Panc1 (cell line): ENCODE measurements around the gene PSD4. TPM values are rescaled to one million over a fixed set of nuclear protein-coding genes. Genes with fewer than 3 reads are reported as not detected.

Experiments used
- ATAC-seq: fragments of 200-7000 bp; cut with Tn5 transposase; 2 replicates; pipeline ENCODE4 v1.9.1; 2020; ENCODE audit warnings: mild to moderate bottlenecking, moderate library complexity
- BruUV-seq: library from RNA; stranded (reverse); fragments of 400-500 nt; replicated peaks from 2 replicates; lab custom pipeline; 2021; lab: Mats Ljungman, UMichigan
- CTCF ChIA-PET: fragments of 300-600 bp; sonication (Branson Sonifier 250); formaldehyde crosslinking; loops from one replicate; lab custom pipeline; 2022; ENCODE audit warnings: antibody characterized with exemption; lab: Charles Lee
- POLR2A ChIA-PET: fragments of 300-600 bp; sonication (Branson Sonifier 250); formaldehyde crosslinking; loops from one replicate; lab custom pipeline; 2022; ENCODE audit warnings: antibody characterized with exemption; lab: Charles Lee
- DNase-seq: peaks from one replicate; pipeline ENCODE4 v3.0.0-alpha.2; 2010; ENCODE audit warnings: low read depth, low spot score
- H3K27ac ChIP-seq: 2 replicates; pipeline ENCODE4 v1.5.1; 2011; ENCODE audit warnings: mild to moderate bottlenecking, low read length, inconsistent platforms
- H3K27me3 ChIP-seq: fragments of 200-500 bp; sonication (Bioruptor generic); 2 replicates; pipeline ENCODE4 v1.6.0; 2014; ENCODE audit warnings: low read length, inconsistent platforms; ENCODE audit not compliant: control insufficient read depth, insufficient read depth
- H3K36me3 ChIP-seq: fragments of 200-500 bp; sonication (Bioruptor generic); 2 replicates; pipeline ENCODE4 v1.5.1; 2014; ENCODE audit warnings: inconsistent platforms, mild to moderate bottlenecking, low read length, moderate library complexity; ENCODE audit not compliant: control insufficient read depth, insufficient read depth
- H3K4me1 ChIP-seq: 2 replicates; pipeline ENCODE4 v1.5.1; 2011; ENCODE audit warnings: inconsistent platforms, mild to moderate bottlenecking, low read length, moderate library complexity; ENCODE audit not compliant: control insufficient read depth, insufficient read depth
- H3K4me3 ChIP-seq, 2 experiments: 2 replicates each; pipeline ENCODE4 v1.5.1; 2011 to 2012; ENCODE audit warnings: low read depth in 2 of 2, low read length in 2 of 2, mild to moderate bottlenecking in 2 of 2, inconsistent platforms in 1 of 2, moderate library complexity in 1 of 2
- H3K9me3 ChIP-seq: fragments of 200-500 bp; sonication (Bioruptor generic); 2 replicates; pipeline ENCODE4 v1.5.1; 2014; ENCODE audit warnings: low read depth, mild to moderate bottlenecking, inconsistent platforms, low read length, moderate library complexity; ENCODE audit not compliant: control insufficient read depth, insufficient read depth
- CTCF ChIP-seq: fragments of 450-650 bp; IDR thresholded peaks from 2 replicates; pipeline ENCODE4 v1.5.1; 2017; ENCODE audit warnings: mild to moderate bottlenecking
- POLR2AphosphoS5 ChIP-seq: IDR thresholded peaks from 2 replicates; pipeline ENCODE4 v1.6.1; 2012; ENCODE audit warnings: mild to moderate bottlenecking, low read depth, low read length, moderate library complexity
- REST ChIP-seq, 2 experiments: IDR thresholded peaks; 2 replicates each; pipeline ENCODE4 v1.6.1; 2011 to 2012; ENCODE audit warnings: low read depth in 2 of 2, control low read depth in 1 of 2, low read length in 1 of 2, mild to moderate bottlenecking in 1 of 2, moderate library complexity in 1 of 2; ENCODE audit not compliant: insufficient read depth in 1 of 2
- SIN3A ChIP-seq: IDR thresholded peaks from 2 replicates; pipeline ENCODE4 v1.6.1; 2012; ENCODE audit warnings: low read depth, mild to moderate bottlenecking, low read length, moderate library complexity, borderline replicate concordance; ENCODE audit not compliant: insufficient read depth
- TCF7L2 ChIP-seq: IDR thresholded peaks from 2 replicates; pipeline ENCODE4 v1.6.1; 2011; ENCODE audit warnings: mild to moderate bottlenecking, low read depth, low read length, inconsistent platforms
- in situ Hi-C: cut with HindIII; loops from 2 replicates; pipeline ENCODE4 v1.10.0; 2016; ENCODE audit warnings: low sequenced_read_pairs, low pct_unique_long_range_greater_than_20kb
- intact Hi-C: fragments of 100-400 bp; cut with micrococcal nuclease; formaldehyde crosslinking; loops from one replicate; pipeline ENCODE4 v1.10.0; 2022; ENCODE audit not compliant: unreplicated experiment
- total RNA-seq: library from RNA; stranded (reverse); gene quantifications from one replicate; pipeline ENCODE4 v1.2.1, GENCODE V29; 2021; ENCODE audit not compliant: unreplicated experiment

The PSD4 gene
- total RNA-seq, 1 experiment from 2014 or later = 3.6 TPM

- no TSS peak for BruUV-seq
- Histone ChIP-seq H3K4me1 (peaks cover 13% of the 10 kb centered on the region), H3K9me3 (no peaks in the 10 kb centered on the region), H3K27me3 (no peaks in the 10 kb centered on the region), H3K4me3 (no peak overlapping the region), H3K36me3 (no peaks in the 10 kb centered on the region), H3K27ac (no peak overlapping the region)
- TF ChIP-seq CTCF = no peak
- no peak for TF ChIP-seq SIN3A
- TF ChIP-seq REST (IDR thresholded peaks at IDR 0.05; ENCODE audit: insufficient read depth in 1 of 2, low read depth in 2 of 2, low read length in 1 of 2) = no peak
- no peak for TF ChIP-seq TCF7L2
- no peak for TF ChIP-seq POLR2AphosphoS5
- in situ Hi-C loops = no loop called here
- DNase-seq (no peak), ATAC-seq (no peak)
- ChIA-PET POLR2A (no interaction called here), CTCF (interaction anchor here (1.0 kb wide), 1 partner anchor 41 kb away, joined by 3 read pairs; no protein-coding TSS in a partner anchor)
- intact Hi-C loops = loop anchor here (5.0 kb wide), 1 partner anchor 43 kb away; no protein-coding TSS in a partner anchor
These were observed 71.5 kb downstream of the PSD4 start for GRCh38 chr2:113245276-113245711.

- Histone ChIP-seq H3K36me3 (no peaks in the 10 kb centered on the region), H3K27ac (no peak overlapping the region), H3K9me3 (no peaks in the 10 kb centered on the region), H3K4me1 (no peaks in the 10 kb centered on the region), H3K4me3 (no peak overlapping the region), H3K27me3 (no peaks in the 10 kb centered on the region)
- intact Hi-C loops = loop anchor here (5.0 kb wide), 1 partner anchor 44 kb away; no protein-coding TSS in a partner anchor
- ChIA-PET POLR2A (no interaction called here), CTCF (no interaction called here)
- ATAC-seq = no peak
- DNase-seq = no peak
- TF ChIP-seq POLR2AphosphoS5 = no peak
- no peak for TF ChIP-seq SIN3A
- no peak for TF ChIP-seq REST (IDR thresholded peaks at IDR 0.05; ENCODE audit: insufficient read depth in 1 of 2, low read depth in 2 of 2, low read length in 1 of 2)
- no peak for TF ChIP-seq CTCF
- TF ChIP-seq TCF7L2 = no peak
- in situ Hi-C loops = no loop called here
- no TSS peak for BruUV-seq
These were observed 72.8 kb downstream of the PSD4 start for GRCh38 chr2:113246606-113247005.
